ENCODE data around the gene WHRN.
A peak's percentile ranks its signal among the peaks of the same experiment; 100 is the strongest.

WHRN gene

DNA sequence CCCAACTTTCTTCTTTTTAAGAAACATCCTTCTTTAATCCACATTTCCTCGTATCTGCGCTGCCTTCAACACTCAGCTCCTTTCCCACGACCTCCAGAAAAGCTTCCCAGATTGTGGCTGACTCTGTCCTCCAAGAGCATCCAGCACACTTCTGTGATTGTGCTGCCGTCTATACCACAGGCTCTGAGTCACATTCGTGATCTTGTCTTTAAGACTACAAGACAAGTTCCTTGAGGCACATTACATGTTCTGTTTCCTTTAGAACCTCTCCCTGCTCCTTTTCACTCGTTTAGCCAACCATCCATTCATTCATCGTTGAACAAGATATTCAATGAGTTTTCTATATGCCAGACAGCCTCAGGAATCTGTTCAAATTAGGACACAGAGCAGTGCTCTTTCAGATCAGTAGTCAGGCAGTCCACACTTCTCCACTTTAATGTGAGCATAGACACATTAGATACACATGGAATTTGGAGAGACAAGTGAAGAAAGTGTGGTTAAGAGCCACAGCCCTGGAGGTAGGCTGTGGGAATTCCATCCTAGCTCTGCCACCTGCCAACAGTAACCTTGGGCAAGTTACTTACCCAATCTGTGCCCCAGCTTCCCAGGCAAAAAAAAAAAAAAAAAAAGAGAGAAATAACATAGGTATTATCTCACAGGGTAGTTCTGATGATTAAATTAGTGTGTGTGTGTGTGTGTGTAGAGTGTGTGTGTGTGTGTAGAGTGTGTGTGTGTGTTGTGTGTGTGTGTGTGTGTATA lies 18.9 kb downstream of the WHRN start:
- TF ChIP-seq, protein P1, sequence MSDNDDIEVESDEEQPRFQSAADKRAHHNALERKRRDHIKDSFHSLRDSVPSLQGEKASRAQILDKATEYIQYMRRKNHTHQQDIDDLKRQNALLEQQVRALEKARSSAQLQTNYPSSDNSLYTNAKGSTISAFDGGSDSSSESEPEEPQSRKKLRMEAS (IDR thresholded peaks at IDR 0.05; ENCODE audit: low read depth, low read length), result no peak
- TF ChIP-seq CTCF (IDR thresholded peaks at IDR 0.05; ENCODE audit: low read depth, low read length) (no peak), POLR2A (IDR thresholded peaks at IDR 0.05; ENCODE audit: extremely low read depth, insufficient read length) (no peak), MYC (IDR thresholded peaks at IDR 0.05; ENCODE audit: low read depth, low read length) (no peak)
- no peak overlapping the region for H3K4me3 ChIP-seq (ENCODE audit: low read depth, low read length)
- DNase-seq (ENCODE audit: low read depth), result no peak

DNA sequence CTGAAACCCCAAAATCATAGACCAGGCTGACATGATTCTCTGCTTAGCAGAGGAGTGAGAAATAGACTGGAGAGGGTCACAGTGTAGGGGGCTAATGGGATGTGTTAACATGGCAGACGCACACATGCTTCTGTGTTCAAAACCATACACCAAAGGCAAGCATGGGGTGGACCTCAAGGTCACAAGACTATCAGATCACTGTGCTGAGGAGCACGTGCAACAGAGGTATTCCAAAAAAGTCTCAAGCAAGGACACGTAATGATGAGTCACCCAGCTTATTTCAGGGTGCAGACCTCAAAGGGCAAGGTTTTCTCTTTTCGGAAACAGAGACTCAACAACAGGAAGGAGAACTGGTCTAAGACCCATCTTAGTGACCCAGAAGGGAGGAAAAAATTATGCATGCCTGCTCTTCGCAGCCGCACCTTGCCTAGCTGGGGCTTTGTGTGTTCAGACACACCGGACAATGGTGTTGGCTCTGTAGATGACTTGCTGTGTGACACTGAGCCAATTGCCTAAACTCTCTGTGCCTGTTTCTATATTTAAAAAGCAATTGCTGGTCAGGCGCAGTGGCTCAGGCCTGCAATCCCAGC lies 20.3 kb downstream of the WHRN start:
- DNase-seq (ENCODE audit: low read depth), result peak; percentile 88

GRCh38 chr9:114484215-114484853 lies 20.9 kb downstream of the WHRN start:
- no peak for TF ChIP-seq CTCF (IDR thresholded peaks at IDR 0.05; ENCODE audit: low read depth, low read length)
- no peak for TF ChIP-seq MYC (IDR thresholded peaks at IDR 0.05; ENCODE audit: low read depth, low read length)
- TF ChIP-seq POLR2A (IDR thresholded peaks at IDR 0.05; ENCODE audit: extremely low read depth, insufficient read length), result no peak
- TF ChIP-seq, protein P1 (IDR thresholded peaks at IDR 0.05; ENCODE audit: low read depth, low read length), result no peak
- H3K4me3 ChIP-seq (ENCODE audit: low read depth, low read length), result no peak overlapping the region

More for the DNA sequence above, 20.3 kb downstream of the WHRN start:
- TF ChIP-seq MYC (IDR thresholded peaks at IDR 0.05; ENCODE audit: low read depth, low read length) (no peak; the same call in 1 of the 2 replicates), POLR2A (IDR thresholded peaks at IDR 0.05; ENCODE audit: extremely low read depth, insufficient read length) (no peak), CTCF (IDR thresholded peaks at IDR 0.05; ENCODE audit: low read depth, low read length) (no peak)
- TF ChIP-seq, protein P1 (IDR thresholded peaks at IDR 0.05; ENCODE audit: low read depth, low read length), result peak; percentile 91
- no peak overlapping the region for H3K4me3 ChIP-seq (ENCODE audit: low read depth, low read length)

GRCh38 chr9:114483499-114483898 lies 21.8 kb downstream of the WHRN start:
- DNase-seq (ENCODE audit: low read depth), result no peak
- TF ChIP-seq, protein P1 (IDR thresholded peaks at IDR 0.05; ENCODE audit: low read depth, low read length), result no peak
- TF ChIP-seq MYC (IDR thresholded peaks at IDR 0.05; ENCODE audit: low read depth, low read length) (no peak), CTCF (IDR thresholded peaks at IDR 0.05; ENCODE audit: low read depth, low read length) (no peak), POLR2A (IDR thresholded peaks at IDR 0.05; ENCODE audit: extremely low read depth, insufficient read length) (no peak)
- H3K4me3 ChIP-seq (ENCODE audit: low read depth, low read length), result no peak overlapping the region

More at GRCh38 chr9:114484215-114484853, 20.9 kb downstream of the WHRN start:
- no peak for DNase-seq (ENCODE audit: low read depth)

DNA sequence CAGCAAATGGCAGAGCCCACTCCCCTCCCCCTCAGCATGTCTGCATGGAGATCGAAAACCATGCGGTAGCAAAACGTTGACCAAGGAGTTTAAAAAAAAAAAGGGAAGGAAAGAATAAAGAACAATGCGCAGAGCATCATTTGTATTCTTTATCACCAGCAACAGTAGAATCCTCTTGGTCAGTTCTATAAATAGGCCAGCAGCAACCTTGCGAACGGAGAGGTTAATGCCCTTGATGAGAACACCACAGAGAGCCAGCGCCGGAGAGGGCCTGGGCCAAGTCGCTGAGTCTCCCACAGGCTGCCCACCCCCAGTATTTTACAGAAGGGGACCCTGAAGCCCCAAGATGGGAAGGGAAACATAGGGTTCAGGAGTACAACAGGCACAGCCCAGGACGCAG lies 22.7 kb downstream of the WHRN start:
- TF ChIP-seq, protein P1 (IDR thresholded peaks at IDR 0.05; ENCODE audit: low read depth, low read length), result no peak
- TF ChIP-seq POLR2A (IDR thresholded peaks at IDR 0.05; ENCODE audit: extremely low read depth, insufficient read length) (no peak), CTCF (IDR thresholded peaks at IDR 0.05; ENCODE audit: low read depth, low read length) (no peak), MYC (IDR thresholded peaks at IDR 0.05; ENCODE audit: low read depth, low read length) (no peak)
- DNase-seq (ENCODE audit: low read depth), result no peak
- no peak overlapping the region for H3K4me3 ChIP-seq (ENCODE audit: low read depth, low read length)

All from NB4 (cell line).